ENCODE results near the gene ID2. TPM values are rescaled to one million over a fixed set of nuclear protein-coding genes. Genes with fewer than 3 reads are reported as not detected.

ID2 gene
- total and polyA plus RNA-seq, 2 of the 13 experiments (the other 11 are each of a cell fraction or from before 2014, with no cell fraction given), result 214 to 719 TPM

- TF ChIP-seq, protein P1, sequence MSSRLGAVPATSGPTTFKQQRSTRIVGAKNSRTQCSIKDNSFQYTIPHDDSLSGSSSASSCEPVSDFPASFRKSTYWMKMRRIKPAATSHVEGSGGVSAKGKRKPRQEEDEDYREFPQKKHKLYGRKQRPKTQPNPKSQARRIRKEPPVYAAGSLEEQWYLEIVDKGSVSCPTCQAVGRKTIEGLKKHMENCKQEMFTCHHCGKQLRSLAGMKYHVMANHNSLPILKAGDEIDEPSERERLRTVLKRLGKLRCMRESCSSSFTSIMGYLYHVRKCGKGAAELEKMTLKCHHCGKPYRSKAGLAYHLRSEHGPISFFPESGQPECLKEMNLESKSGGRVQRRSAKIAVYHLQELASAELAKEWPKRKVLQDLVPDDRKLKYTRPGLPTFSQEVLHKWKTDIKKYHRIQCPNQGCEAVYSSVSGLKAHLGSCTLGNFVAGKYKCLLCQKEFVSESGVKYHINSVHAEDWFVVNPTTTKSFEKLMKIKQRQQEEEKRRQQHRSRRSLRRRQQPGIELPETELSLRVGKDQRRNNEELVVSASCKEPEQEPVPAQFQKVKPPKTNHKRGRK (CRISPR knock-in tag; IDR thresholded peaks at IDR 0.05), result 0 out of 2 replicates have a peak, but pooled peaks have one; percentile 14
- TF ChIP-seq ZNF256 (CRISPR knock-in tag; conservative IDR thresholded peaks at IDR 0.05) (no peak), BORCS8-MEF2B (CRISPR knock-in tag; IDR thresholded peaks at IDR 0.05) (peak; percentile 68; the same call in 1 of the 2 replicates), REPIN1 (CRISPR knock-in tag; IDR thresholded peaks at IDR 0.05; ENCODE audit: borderline replicate concordance, low read depth) (peak; percentile 66; the same call in 1 of the 2 replicates), RAD21 (CRISPR knock-in tag; IDR thresholded peaks at IDR 0.05) (peak; percentile 48; the same call in 1 of the 2 replicates), ZNF335 (CRISPR knock-in tag; IDR thresholded peaks at IDR 0.05) (no peak), ZSCAN21 (CRISPR knock-in tag; IDR thresholded peaks at IDR 0.05; ENCODE audit: borderline replicate concordance) (peak; percentile 30; the same call in 1 of the 2 replicates), KDM5B (CRISPR knock-in tag; IDR thresholded peaks at IDR 0.05; ENCODE audit: borderline replicate concordance) (peak; percentile 39; the same call in 1 of the 2 replicates), SRSF4 (IDR thresholded peaks at IDR 0.05; ENCODE audit: low read depth, low read length, poor library complexity, severe bottlenecking) (no peak), HCFC1 (IDR thresholded peaks at IDR 0.05; ENCODE audit: low read depth, low read length) (no peak), NCOR1 (IDR thresholded peaks at IDR 0.05; ENCODE audit: borderline replicate concordance, low read length) (peak; percentile 64), MAZ (IDR thresholded peaks at IDR 0.05; ENCODE audit: borderline replicate concordance, low read depth, low read length) (0 out of 2 replicates have a peak, but pooled peaks have one; percentile 8), MAZ (CRISPR knock-in tag; IDR thresholded peaks at IDR 0.05; ENCODE audit: low read depth) (no peak), KAT7 (CRISPR knock-in tag; IDR thresholded peaks at IDR 0.05; ENCODE audit: borderline replicate concordance) (no peak), SALL1 (CRISPR knock-in tag; IDR thresholded peaks at IDR 0.05) (peak; percentile 34; the same call in 1 of the 2 replicates), E2F1 (CRISPR knock-in tag; IDR thresholded peaks at IDR 0.05) (0 out of 2 replicates have a peak, but pooled peaks have one; percentile 47), TFDP2 (CRISPR knock-in tag; IDR thresholded peaks at IDR 0.05) (peak; percentile 68), ZNF263 (CRISPR knock-in tag; IDR thresholded peaks at IDR 0.05) (peak; percentile 59; the same call in 1 of the 2 replicates), ZMAT5 (CRISPR knock-in tag; IDR thresholded peaks at IDR 0.05; ENCODE audit: borderline replicate concordance, low read depth) (no peak), ZNF343 (CRISPR knock-in tag; IDR thresholded peaks at IDR 0.05) (peak; percentile 63; the same call in 1 of the 2 replicates)
- TF ChIP-seq, protein P2, sequence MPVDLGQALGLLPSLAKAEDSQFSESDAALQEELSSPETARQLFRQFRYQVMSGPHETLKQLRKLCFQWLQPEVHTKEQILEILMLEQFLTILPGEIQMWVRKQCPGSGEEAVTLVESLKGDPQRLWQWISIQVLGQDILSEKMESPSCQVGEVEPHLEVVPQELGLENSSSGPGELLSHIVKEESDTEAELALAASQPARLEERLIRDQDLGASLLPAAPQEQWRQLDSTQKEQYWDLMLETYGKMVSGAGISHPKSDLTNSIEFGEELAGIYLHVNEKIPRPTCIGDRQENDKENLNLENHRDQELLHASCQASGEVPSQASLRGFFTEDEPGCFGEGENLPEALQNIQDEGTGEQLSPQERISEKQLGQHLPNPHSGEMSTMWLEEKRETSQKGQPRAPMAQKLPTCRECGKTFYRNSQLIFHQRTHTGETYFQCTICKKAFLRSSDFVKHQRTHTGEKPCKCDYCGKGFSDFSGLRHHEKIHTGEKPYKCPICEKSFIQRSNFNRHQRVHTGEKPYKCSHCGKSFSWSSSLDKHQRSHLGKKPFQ (CRISPR knock-in tag; IDR thresholded peaks at IDR 0.05; ENCODE audit: insufficient replicate concordance), result no peak
Measured at GRCh38 chr2:8677646-8678592, 3.9 kb upstream of the ID2 start (continued).

Measured in HepG2 (cell line).